ENCODE results near the gene LONP2. TPM values are rescaled to one million over a fixed set of nuclear protein-coding genes. Genes with fewer than 3 reads are reported as not detected.
A peak's percentile ranks its signal among the peaks of the same experiment; 100 is the strongest.

LONP2 gene
- total and polyA plus RNA-seq, 9 of the 15 experiments (the other 6 are each of a cell fraction or from before 2014, with no cell fraction given) = 8.1 to 41.2 (median 25.6) TPM

- TF ChIP-seq, protein P1, sequence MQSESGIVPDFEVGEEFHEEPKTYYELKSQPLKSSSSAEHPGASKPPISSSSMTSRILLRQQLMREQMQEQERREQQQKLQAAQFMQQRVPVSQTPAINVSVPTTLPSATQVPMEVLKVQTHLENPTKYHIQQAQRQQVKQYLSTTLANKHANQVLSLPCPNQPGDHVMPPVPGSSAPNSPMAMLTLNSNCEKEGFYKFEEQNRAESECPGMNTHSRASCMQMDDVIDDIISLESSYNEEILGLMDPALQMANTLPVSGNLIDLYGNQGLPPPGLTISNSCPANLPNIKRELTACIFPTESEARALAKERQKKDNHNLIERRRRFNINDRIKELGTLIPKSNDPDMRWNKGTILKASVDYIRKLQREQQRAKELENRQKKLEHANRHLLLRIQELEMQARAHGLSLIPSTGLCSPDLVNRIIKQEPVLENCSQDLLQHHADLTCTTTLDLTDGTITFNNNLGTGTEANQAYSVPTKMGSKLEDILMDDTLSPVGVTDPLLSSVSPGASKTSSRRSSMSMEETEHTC (IDR thresholded peaks at IDR 0.05) = no peak
- TF ChIP-seq ZNF217 (CRISPR knock-in tag; IDR thresholded peaks at IDR 0.05) = no peak
- no peak for TF ChIP-seq ZEB2 (IDR thresholded peaks at IDR 0.05)
- no peak for TF ChIP-seq GABPA (tag; conservative IDR thresholded peaks at IDR 0.05; ENCODE audit: low read depth)
- TF ChIP-seq TAF15 (IDR thresholded peaks at IDR 0.05; ENCODE audit: low read depth, low read length) = no peak
- no peak for TF ChIP-seq PYGO2 (tag; IDR thresholded peaks at IDR 0.05)
- TF ChIP-seq, protein P2, sequence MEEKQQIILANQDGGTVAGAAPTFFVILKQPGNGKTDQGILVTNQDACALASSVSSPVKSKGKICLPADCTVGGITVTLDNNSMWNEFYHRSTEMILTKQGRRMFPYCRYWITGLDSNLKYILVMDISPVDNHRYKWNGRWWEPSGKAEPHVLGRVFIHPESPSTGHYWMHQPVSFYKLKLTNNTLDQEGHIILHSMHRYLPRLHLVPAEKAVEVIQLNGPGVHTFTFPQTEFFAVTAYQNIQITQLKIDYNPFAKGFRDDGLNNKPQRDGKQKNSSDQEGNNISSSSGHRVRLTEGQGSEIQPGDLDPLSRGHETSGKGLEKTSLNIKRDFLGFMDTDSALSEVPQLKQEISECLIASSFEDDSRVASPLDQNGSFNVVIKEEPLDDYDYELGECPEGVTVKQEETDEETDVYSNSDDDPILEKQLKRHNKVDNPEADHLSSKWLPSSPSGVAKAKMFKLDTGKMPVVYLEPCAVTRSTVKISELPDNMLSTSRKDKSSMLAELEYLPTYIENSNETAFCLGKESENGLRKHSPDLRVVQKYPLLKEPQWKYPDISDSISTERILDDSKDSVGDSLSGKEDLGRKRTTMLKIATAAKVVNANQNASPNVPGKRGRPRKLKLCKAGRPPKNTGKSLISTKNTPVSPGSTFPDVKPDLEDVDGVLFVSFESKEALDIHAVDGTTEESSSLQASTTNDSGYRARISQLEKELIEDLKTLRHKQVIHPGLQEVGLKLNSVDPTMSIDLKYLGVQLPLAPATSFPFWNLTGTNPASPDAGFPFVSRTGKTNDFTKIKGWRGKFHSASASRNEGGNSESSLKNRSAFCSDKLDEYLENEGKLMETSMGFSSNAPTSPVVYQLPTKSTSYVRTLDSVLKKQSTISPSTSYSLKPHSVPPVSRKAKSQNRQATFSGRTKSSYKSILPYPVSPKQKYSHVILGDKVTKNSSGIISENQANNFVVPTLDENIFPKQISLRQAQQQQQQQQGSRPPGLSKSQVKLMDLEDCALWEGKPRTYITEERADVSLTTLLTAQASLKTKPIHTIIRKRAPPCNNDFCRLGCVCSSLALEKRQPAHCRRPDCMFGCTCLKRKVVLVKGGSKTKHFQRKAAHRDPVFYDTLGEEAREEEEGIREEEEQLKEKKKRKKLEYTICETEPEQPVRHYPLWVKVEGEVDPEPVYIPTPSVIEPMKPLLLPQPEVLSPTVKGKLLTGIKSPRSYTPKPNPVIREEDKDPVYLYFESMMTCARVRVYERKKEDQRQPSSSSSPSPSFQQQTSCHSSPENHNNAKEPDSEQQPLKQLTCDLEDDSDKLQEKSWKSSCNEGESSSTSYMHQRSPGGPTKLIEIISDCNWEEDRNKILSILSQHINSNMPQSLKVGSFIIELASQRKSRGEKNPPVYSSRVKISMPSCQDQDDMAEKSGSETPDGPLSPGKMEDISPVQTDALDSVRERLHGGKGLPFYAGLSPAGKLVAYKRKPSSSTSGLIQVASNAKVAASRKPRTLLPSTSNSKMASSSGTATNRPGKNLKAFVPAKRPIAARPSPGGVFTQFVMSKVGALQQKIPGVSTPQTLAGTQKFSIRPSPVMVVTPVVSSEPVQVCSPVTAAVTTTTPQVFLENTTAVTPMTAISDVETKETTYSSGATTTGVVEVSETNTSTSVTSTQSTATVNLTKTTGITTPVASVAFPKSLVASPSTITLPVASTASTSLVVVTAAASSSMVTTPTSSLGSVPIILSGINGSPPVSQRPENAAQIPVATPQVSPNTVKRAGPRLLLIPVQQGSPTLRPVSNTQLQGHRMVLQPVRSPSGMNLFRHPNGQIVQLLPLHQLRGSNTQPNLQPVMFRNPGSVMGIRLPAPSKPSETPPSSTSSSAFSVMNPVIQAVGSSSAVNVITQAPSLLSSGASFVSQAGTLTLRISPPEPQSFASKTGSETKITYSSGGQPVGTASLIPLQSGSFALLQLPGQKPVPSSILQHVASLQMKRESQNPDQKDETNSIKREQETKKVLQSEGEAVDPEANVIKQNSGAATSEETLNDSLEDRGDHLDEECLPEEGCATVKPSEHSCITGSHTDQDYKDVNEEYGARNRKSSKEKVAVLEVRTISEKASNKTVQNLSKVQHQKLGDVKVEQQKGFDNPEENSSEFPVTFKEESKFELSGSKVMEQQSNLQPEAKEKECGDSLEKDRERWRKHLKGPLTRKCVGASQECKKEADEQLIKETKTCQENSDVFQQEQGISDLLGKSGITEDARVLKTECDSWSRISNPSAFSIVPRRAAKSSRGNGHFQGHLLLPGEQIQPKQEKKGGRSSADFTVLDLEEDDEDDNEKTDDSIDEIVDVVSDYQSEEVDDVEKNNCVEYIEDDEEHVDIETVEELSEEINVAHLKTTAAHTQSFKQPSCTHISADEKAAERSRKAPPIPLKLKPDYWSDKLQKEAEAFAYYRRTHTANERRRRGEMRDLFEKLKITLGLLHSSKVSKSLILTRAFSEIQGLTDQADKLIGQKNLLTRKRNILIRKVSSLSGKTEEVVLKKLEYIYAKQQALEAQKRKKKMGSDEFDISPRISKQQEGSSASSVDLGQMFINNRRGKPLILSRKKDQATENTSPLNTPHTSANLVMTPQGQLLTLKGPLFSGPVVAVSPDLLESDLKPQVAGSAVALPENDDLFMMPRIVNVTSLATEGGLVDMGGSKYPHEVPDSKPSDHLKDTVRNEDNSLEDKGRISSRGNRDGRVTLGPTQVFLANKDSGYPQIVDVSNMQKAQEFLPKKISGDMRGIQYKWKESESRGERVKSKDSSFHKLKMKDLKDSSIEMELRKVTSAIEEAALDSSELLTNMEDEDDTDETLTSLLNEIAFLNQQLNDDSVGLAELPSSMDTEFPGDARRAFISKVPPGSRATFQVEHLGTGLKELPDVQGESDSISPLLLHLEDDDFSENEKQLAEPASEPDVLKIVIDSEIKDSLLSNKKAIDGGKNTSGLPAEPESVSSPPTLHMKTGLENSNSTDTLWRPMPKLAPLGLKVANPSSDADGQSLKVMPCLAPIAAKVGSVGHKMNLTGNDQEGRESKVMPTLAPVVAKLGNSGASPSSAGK (IDR thresholded peaks at IDR 0.05) = no peak
- no peak for TF ChIP-seq POU5F1 (IDR thresholded peaks at IDR 0.05; ENCODE audit: borderline replicate concordance, low read depth, low read length, partially characterized antibody)
- TF ChIP-seq JUND (IDR thresholded peaks at IDR 0.05; ENCODE audit: borderline replicate concordance, low read depth, low read length) = no peak
- peak; percentile 31; the same call in 1 of the 3 replicates for TF ChIP-seq JUND (tag; IDR thresholded peaks at IDR 0.05; ENCODE audit: borderline replicate concordance, low read depth, low read length)
- TF ChIP-seq, protein P3, sequence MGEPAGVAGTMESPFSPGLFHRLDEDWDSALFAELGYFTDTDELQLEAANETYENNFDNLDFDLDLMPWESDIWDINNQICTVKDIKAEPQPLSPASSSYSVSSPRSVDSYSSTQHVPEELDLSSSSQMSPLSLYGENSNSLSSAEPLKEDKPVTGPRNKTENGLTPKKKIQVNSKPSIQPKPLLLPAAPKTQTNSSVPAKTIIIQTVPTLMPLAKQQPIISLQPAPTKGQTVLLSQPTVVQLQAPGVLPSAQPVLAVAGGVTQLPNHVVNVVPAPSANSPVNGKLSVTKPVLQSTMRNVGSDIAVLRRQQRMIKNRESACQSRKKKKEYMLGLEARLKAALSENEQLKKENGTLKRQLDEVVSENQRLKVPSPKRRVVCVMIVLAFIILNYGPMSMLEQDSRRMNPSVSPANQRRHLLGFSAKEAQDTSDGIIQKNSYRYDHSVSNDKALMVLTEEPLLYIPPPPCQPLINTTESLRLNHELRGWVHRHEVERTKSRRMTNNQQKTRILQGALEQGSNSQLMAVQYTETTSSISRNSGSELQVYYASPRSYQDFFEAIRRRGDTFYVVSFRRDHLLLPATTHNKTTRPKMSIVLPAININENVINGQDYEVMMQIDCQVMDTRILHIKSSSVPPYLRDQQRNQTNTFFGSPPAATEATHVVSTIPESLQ (CRISPR knock-in tag; IDR thresholded peaks at IDR 0.05) = no peak
Measured at GRCh38 chr16:48383877-48384519, 139.9 kb downstream of the LONP2 start (continued).
